Transverse colon (tissue), 3 donors: ENCODE measurements around the gene BTBD1.

Experiments used
- CTCF ChIP-seq, 5 experiments: fragments of 200-600 bp in 3 of 5; fragments of 450-650 bp in 2 of 5; sonication (generic) in 3 of 5; IDR thresholded peaks; 1 replicate in 2 of 5; 2 replicates in 3 of 5; pipeline ENCODE4 v1.5.1; 2016 to 2017; ENCODE audit warnings: antibody characterized with exemption in 5 of 5, inconsistent platforms in 3 of 5, mild to moderate bottlenecking in 2 of 5, moderate library complexity in 1 of 5
- POLR2A ChIP-seq: fragments of 450-650 bp; IDR thresholded peaks from one replicate; pipeline ENCODE4 v1.6.1; 2016; ENCODE audit warnings: antibody characterized with exemption, mild to moderate bottlenecking, moderate library complexity

GRCh38 chr15:83068054-83068453, 1.0 kb upstream of the BTBD1 start:
- TF ChIP-seq CTCF (IDR thresholded peaks at IDR 0.05) (no peak), POLR2A (no peak)
